GM19397 (cell line): Measurements from ENCODE around the gene ARL17B.
"Not testable (repeated sequence)": the region's sequence is repeated elsewhere in the genome, so short reads cannot be mapped to it uniquely, and the experiment has no call there.

ENCODE experiments used
- ATAC-seq: cut with Tn5 transposase; IDR thresholded peaks from one replicate; pipeline ENCODE4 v1.9.1; 2021; ENCODE audit warnings: mild to moderate bottlenecking, moderate library complexity; ENCODE audit not compliant: unreplicated experiment

The ARL17B gene

GRCh38 chr17:46361755-46362154 lies at the start of gene ARL17B:
TSS of gene ARL17B (minus strand) at chr17:46361766. CDS start at chr17:46358397, 3,369 bp downstream.
- ATAC-seq: peak; percentile 96

GRCh38 chr17:46409864-46410263 lies 48.3 kb upstream of the ARL17B start:
- ATAC-seq: not testable (repeated sequence)

DNA sequence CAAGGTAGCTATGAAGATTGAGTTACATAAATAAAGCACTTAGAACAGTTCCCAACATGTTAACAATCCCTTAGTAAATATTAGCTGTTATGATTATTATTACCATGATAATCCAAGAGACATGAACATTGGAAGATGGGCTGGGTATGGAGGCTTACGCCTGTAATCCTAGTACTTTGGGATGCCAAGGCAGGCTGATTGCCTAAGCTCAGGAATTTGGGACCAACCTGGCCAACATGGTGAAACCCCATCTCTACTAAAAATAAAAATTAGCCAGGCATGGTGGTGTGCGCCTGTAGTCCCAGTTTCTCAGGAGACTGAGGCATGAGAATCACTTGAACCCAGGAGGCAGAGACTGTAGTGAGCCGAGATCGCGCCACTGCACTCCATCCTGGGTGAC lies 45.6 kb upstream of the ARL17B start:
- not testable (repeated sequence) for ATAC-seq

GRCh38 chr17:46401033-46401787 lies 39.6 kb upstream of the ARL17B start:
- ATAC-seq: not testable (repeated sequence)

GRCh38 chr17:46400543-46400942 lies 39.0 kb upstream of the ARL17B start:
- ATAC-seq: not testable (repeated sequence)

GRCh38 chr17:46399993-46400392 lies 38.4 kb upstream of the ARL17B start:
- not testable (repeated sequence) for ATAC-seq

DNA sequence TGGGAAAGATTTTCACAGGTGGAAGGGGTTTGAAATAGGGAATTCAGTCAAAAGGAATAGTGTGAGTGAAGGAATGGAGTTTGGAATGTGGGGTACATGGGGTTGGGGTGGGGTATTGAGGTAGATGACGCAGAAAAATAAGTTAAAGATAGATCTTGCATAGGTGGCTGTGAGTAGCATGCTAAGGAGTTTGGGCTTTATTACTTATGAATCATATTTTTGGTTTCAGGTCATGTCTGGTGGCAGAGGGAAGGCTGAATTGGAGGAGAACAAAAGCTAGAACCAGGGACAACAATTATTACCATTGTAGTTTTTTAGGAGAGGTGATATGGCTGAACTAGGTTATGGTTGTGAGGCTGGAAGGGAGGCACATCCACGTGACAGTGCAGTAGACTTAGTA lies 34.7 kb upstream of the ARL17B start:
- ATAC-seq: not testable (repeated sequence)

DNA sequence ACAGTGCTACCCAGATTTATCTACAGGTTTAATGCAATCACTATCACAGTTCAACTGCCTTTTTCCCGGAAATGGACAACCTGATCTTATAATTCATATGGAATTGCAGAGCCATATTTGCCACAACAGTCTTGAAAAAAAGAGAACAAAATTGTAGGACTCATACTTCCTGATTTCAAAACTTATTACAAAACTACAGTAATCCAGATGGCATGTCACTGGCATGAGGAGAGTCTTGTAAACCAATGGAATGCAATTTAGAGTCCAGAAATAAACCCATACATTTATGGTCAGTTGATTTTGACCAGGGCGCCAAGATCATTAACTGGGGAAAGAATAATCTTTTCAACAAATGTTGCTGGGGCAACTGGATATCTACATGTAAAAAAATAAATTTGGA lies 32.1 kb upstream of the ARL17B start:
- ATAC-seq: not testable (repeated sequence)

DNA sequence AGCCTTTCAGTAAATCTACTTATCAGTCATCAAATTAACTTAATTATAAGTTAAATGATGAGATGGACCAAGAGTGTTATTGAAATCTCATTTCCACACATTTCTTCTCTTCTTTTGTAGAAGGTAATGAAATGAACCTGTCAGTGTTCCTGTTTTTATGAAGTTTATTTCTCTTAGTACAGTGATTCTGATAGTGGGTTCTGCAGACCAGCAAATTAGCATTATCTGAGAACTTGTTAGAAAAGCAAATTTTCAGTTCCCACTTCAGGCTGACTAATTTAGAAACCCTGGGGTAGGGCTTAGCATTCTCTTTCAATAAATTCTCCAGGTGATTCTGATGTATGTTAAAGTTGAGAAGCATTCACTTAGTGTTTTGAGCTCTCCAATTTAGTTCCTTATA lies 23.9 kb upstream of the ARL17B start:
- ATAC-seq: not testable (repeated sequence)

- not testable (repeated sequence) for ATAC-seq
These were observed 21.6 kb upstream of the ARL17B start for GRCh38 chr17:46383118-46383517.

GRCh38 chr17:46373418-46373817 lies 11.9 kb upstream of the ARL17B start:
- not testable (repeated sequence) for ATAC-seq

DNA sequence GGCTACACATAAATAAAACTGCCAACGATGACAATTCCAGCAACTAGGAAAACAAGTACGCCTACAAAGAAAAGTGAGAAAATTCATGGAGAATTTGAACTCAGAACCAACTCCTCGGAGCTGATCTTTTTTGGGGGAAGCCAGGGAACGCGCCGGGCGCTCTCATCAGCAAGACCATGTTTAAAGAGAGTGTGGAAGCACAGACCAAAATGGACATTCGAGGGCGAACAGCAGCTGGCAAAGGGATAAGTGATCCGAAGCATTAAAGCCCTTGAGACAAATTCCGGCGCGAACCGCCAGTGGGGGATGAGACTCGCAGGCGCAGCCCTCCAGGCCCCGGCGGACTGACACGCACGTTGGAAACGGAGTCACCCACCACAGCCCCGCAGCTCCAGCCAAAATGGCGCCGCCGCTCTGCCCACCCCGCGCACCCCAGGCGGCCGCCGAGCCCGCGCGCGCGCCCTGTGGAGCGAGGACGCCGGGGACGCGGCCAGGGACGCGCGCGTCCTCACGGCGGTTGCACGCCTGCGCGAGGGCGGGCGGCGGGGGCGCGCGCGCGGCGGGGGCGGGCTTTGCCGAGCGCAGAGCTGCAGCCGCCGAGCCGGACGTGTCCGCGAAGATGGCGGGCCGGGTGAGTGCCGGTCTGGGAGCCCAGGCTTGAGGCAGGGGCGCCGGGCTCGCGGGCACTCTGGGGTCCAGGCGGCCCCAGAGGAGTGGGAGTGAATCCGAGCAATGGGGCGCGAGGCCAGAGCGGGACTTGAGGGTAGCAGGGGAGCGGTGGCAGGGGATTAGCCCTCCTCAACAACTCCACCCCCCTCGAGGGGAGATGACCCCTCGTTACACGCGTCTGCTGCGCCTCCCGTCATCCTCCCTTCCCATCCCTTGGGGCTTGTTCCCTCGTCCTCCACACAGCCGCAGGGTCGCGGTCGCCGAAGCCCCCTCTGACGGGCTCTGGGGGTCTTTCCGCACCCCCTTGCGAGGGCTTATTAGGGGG lies 11.0 kb upstream of the ARL17B start:
- peak; percentile 81 for ATAC-seq

- ATAC-seq: not testable (repeated sequence)
These were observed 6.0 kb upstream of the ARL17B start for GRCh38 chr17:46367520-46367919.

- ATAC-seq: peak; percentile 37
These were observed 326 bp downstream of the ARL17B start for GRCh38 chr17:46361145-46361735.

DNA sequence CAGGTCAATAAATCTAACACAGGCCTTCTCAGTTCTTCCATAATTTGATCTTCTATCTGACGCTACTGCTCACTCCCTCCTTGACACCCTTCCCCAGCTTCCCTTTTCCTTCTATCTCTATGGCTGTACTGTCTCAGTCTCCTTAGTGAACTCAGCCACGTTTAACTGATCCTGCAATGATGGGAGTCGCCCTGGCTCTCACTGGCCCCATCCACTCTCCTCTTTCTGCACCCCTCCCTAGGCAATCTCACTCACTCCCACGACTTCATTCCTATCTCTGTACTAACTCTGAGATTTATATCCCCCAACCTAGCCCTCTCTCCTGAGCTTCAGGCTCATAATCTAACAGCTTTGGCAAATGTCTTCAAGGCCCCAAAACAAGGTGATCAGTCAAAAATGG lies 7.7 kb downstream of the ARL17B start:
- not testable (repeated sequence) for ATAC-seq

DNA sequence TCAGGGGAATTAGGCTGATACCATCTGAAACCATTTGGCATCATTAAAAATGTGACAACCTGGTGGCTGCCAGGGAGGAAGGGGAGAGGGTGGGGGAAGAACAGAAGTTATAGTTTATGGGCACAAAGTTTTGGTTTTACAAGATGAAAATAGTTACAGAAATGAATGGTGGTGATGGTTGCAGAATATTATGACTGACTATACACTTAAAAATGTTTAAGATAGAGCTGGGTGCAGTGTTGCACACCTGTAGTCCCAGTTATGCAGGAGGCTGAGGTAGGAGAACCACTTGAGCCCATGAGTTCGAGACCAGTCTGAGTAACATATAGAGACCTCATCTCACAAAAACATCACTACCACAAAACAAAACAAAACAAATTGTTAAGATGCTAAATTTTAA lies 12.5 kb downstream of the ARL17B start:
- ATAC-seq: not testable (repeated sequence)

DNA sequence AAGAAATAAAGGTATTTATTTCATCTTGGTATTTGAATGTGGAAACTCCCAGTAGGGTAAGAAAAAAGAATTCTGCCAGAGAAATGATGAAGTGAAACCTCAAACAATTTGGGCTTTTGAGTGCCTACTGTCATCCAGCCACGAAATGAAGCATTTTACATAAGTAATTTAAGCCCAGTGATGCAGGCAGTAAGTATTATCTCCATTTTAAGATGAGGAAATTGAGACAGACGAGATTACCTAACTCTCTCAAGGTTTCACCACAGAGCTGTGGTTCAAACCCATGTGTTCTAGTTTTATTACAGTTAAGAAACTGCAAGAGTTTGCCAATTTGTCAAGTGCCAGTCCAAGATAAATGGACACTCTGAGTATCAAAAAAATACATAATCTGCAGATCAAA lies 13.2 kb downstream of the ARL17B start:
- not testable (repeated sequence) for ATAC-seq

GRCh38 chr17:46342131-46342530 lies 19.4 kb downstream of the ARL17B start:
- ATAC-seq: not testable (repeated sequence)

DNA sequence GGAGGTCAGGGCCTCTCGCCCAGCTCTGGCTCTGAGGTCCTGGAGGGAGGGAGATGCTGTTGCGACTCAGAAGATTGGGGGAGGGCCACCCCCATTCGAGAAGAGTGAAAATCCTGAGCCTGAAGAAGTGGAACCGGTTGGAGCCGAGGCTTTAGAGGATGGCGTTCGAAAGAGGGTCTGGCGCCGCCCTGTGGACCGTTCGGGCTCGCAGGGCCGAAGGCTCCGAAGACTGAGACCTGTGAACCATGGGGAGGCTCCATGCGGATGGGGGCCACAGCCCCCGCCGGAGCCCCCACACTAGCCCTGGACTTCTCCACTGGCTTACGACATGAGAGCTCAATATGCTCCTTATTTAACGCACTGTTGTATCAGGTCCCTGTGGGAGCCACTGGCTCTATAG lies 20.3 kb downstream of the ARL17B start:
- not testable (repeated sequence) for ATAC-seq

DNA sequence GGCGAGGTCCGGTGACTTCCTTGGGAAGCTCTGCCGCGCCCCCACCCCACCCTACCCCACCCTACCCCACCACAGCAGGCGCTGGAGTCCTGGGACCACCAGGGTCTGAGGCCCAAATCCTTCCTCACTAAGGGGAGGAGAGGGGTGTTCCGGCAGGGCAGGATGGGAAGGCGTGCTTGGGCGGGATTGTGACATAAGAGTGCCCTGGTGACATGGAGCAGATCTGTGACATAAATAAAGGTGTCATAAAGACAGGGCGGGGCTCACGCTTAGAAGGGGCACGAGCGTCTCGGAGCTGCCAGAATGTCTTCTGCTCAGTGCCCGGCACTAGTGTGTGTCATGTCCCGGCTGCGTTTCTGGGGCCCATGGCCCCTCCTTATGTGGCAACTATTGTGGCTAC lies 66.7 kb downstream of the ARL17B start, which contains the start of gene LRRC37A:
LRRC37A (plus strand) TSS at position 301 of the 400 bp plus-strand sequence; CDS start at position 304, 3 bp downstream.
- ATAC-seq: not testable (repeated sequence)

- not testable (repeated sequence) for ATAC-seq
These were observed 69.9 kb downstream of the ARL17B start for GRCh38 chr17:46291618-46292017.
